ENCODE results near the gene CYBB.
A peak's percentile ranks its signal among the peaks of the same experiment; 100 is the strongest.

The CYBB gene

GRCh38 chrX:37846141-37846540 lies 66.3 kb downstream of the CYBB start:
- peak in 1 of 2 donors; percentile 4 for DNase-seq

- DNase-seq: no peak
Measured at GRCh38 chrX:37846558-37846933, 66.7 kb downstream of the CYBB start.

- DNase-seq: peak; percentile 68 to 73
Measured at GRCh38 chrX:37846934-37847732, 67.3 kb downstream of the CYBB start, which contains the start of gene DYNLT3. Gene DYNLT3 (minus strand): TSS chrX:37847571. CDS start chrX:37847510, 61 bp downstream.

- no peak for DNase-seq
Measured at GRCh38 chrX:37847733-37848197, 67.9 kb downstream of the CYBB start.

GRCh38 chrX:37854148-37854547 lies 74.3 kb downstream of the CYBB start:
- DNase-seq: no peak

- no peak for DNase-seq
Measured at GRCh38 chrX:37854748-37855147, 74.9 kb downstream of the CYBB start.

GRCh38 chrX:37860721-37861120 lies 80.9 kb downstream of the CYBB start:
- DNase-seq: no peak

GRCh38 chrX:37862851-37863250 lies 83.0 kb downstream of the CYBB start:
- no peak for DNase-seq
